22Rv1 (cell line): ENCODE measurements around the gene LIMS1.

Source experiments
- CTCF ChIP-seq: fragments of 450-650 bp; IDR thresholded peaks from 2 replicates; pipeline ENCODE4 v1.5.1; 2017; ENCODE audit warnings: mild to moderate bottlenecking
- ZFX ChIP-seq: fragments of 450-650 bp; IDR thresholded peaks from 2 replicates; pipeline ENCODE4 v1.6.1; 2017; ENCODE audit warnings: antibody characterized with exemption, borderline replicate concordance

DNA sequence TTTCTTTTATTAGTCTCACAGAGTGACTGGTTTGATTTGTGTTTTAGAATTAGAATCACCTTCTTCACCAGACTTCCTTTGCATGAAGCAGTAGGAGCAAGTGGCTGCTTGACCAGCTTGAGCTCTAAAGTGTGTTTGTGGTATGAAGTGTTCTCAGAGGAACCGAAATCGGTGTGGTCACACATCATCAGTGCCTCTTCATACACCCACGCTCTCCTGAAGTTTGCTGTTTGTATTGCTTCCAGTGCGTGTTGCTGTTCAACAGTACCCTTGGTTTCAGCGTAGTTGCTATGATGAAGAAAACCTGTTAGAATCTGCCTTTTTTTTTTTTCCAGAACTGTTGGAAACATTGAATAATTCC is 77.9 kb downstream of the LIMS1 start:
- no peak for TF ChIP-seq CTCF
- TF ChIP-seq ZFX: no peak
